ENCODE data around the gene CCNI. TPM values are rescaled to one million over a fixed set of nuclear protein-coding genes. Genes with fewer than 3 reads are reported as not detected.
A peak's percentile ranks its signal among the peaks of the same experiment; 100 is the strongest.

CCNI gene
- total and polyA plus RNA-seq, 2 of the 13 experiments (the other 11 are each of a cell fraction or from before 2014, with no cell fraction given) = 43.5 to 122 TPM

- TF ChIP-seq PCBP1 (IDR thresholded peaks at IDR 0.05; ENCODE audit: borderline replicate concordance, low read depth, low read length) (peak; percentile 99), POLR2AphosphoS5 (IDR thresholded peaks at IDR 0.05; ENCODE audit: low read depth, low read length) (peak; percentile 76), SATB2 (CRISPR knock-in tag; IDR thresholded peaks at IDR 0.05) (no peak; the same call in 1 of the 2 replicates), ZNF260 (CRISPR knock-in tag; IDR thresholded peaks at IDR 0.05; ENCODE audit: borderline replicate concordance, low read depth) (no peak), NFIC (IDR thresholded peaks at IDR 0.05; ENCODE audit: low read length) (no peak), ZBTB43 (CRISPR knock-in tag; conservative IDR thresholded peaks at IDR 0.05) (no peak), ZFP1 (CRISPR knock-in tag; IDR thresholded peaks at IDR 0.05) (peak; percentile 84), CREB1 (IDR thresholded peaks at IDR 0.05) (peak; percentile 98), CREB1 (CRISPR knock-in tag; IDR thresholded peaks at IDR 0.05) (peak; percentile 99), MYC (CRISPR knock-in tag; IDR thresholded peaks at IDR 0.05; ENCODE audit: borderline replicate concordance) (peak; percentile 87; the same call in 1 of the 2 replicates), ZFY (CRISPR knock-in tag; IDR thresholded peaks at IDR 0.05) (peak; percentile 50; the same call in 1 of the 2 replicates), NCOA1 (CRISPR knock-in tag; IDR thresholded peaks at IDR 0.05) (no peak), ZFP41 (CRISPR knock-in tag; IDR thresholded peaks at IDR 0.05; ENCODE audit: borderline replicate concordance) (peak; percentile 75; the same call in 1 of the 2 replicates), ZNF644 (CRISPR knock-in tag; IDR thresholded peaks at IDR 0.05; ENCODE audit: low read depth) (no peak), SNAPC5 (CRISPR knock-in tag; IDR thresholded peaks at IDR 0.05; ENCODE audit: borderline replicate concordance) (peak; percentile 46; the same call in 1 of the 2 replicates), MAZ (IDR thresholded peaks at IDR 0.05; ENCODE audit: borderline replicate concordance, low read depth, low read length) (peak; percentile 96), MAZ (CRISPR knock-in tag; IDR thresholded peaks at IDR 0.05; ENCODE audit: low read depth) (peak; percentile 97), SRY (CRISPR knock-in tag; IDR thresholded peaks at IDR 0.05) (no peak), GMEB1 (CRISPR knock-in tag; IDR thresholded peaks at IDR 0.05; ENCODE audit: borderline replicate concordance) (peak; percentile 82), PAXIP1 (CRISPR knock-in tag; conservative IDR thresholded peaks at IDR 0.05) (peak; percentile 81), KLF11 (CRISPR knock-in tag; IDR thresholded peaks at IDR 0.05) (peak; percentile 63; the same call in 1 of the 2 replicates), KDM2A (CRISPR knock-in tag; IDR thresholded peaks at IDR 0.05; ENCODE audit: borderline replicate concordance, low read depth) (peak; percentile 98), SIX1 (CRISPR knock-in tag; IDR thresholded peaks at IDR 0.05; ENCODE audit: borderline replicate concordance) (no peak; the same call in 1 of the 2 replicates), ZSCAN21 (CRISPR knock-in tag; IDR thresholded peaks at IDR 0.05; ENCODE audit: borderline replicate concordance) (peak; percentile 71)
Measured at GRCh38 chr4:77075869-77076799, at the start of gene CCNI (continued).
